AG09319 (cell line): ENCODE data around the gene UTP4.

ENCODE experiments used
- DNase-seq: peaks from one replicate; pipeline ENCODE4 v3.0.0-alpha.2; 2010; ENCODE audit warnings: low read depth; ENCODE audit errors: extremely low read depth
- TF ChIP-seq, protein P1 (sequence below): IDR thresholded peaks from 2 replicates; pipeline ENCODE4 v1.5.1; 2011; ENCODE audit warnings: low read depth, mild to moderate bottlenecking, inconsistent platforms, low read length, moderate library complexity

Gene UTP4

DNA sequence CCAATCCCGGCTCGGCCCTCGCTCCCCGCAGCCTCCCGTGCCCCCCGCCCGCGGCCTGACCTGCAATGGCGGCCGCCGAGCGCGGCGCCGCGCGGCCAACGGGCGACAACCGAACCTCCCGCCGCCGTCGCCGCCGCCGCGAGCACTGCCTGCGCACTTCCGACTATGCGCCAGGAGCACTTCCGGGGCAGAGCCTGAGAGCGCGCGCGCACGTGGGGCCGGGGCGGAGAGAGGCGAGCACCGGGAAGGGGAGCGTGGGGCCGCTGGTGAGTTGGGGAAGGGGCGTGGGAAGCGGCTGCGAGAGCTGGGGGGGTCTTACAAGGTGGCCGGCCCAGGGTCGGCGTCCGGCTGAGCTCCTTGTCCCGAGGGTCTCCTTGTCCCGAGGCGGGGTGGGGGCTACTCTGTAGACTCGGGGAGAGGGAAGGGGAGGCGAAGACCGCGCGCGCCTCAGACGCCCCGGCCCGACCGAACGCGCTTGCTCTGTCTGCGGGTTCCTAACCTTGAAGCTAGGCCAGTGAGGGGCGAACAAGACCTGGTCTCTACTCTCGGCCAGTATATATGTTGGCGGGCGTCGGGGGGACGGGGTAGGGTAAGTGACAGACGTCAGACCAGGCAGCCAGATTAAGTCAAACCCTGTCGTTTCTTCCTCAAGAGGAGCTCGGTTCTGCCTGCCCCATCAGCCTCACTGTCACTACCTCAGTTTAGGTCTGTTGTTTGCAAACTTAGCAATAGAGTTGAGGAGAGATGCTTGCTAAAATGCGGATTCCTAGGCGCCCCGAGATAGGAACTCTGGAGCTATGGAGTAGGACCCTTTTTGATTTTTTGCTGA lies at the start of gene UTP4, which contains the start of gene CHTF8:
Gene UTP4, plus strand, starts transcription at position 226 of the 829 bp plus-strand sequence. CDS start 811 bp downstream, outside the sequence.
Gene CHTF8, minus strand, starts transcription at position 165 of the 829 bp plus-strand sequence. CDS start 11,130 bp downstream, outside the sequence.
- TF ChIP-seq, protein P1, sequence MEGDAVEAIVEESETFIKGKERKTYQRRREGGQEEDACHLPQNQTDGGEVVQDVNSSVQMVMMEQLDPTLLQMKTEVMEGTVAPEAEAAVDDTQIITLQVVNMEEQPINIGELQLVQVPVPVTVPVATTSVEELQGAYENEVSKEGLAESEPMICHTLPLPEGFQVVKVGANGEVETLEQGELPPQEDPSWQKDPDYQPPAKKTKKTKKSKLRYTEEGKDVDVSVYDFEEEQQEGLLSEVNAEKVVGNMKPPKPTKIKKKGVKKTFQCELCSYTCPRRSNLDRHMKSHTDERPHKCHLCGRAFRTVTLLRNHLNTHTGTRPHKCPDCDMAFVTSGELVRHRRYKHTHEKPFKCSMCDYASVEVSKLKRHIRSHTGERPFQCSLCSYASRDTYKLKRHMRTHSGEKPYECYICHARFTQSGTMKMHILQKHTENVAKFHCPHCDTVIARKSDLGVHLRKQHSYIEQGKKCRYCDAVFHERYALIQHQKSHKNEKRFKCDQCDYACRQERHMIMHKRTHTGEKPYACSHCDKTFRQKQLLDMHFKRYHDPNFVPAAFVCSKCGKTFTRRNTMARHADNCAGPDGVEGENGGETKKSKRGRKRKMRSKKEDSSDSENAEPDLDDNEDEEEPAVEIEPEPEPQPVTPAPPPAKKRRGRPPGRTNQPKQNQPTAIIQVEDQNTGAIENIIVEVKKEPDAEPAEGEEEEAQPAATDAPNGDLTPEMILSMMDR, result no peak
- DNase-seq, result peak; percentile 40

DNA sequence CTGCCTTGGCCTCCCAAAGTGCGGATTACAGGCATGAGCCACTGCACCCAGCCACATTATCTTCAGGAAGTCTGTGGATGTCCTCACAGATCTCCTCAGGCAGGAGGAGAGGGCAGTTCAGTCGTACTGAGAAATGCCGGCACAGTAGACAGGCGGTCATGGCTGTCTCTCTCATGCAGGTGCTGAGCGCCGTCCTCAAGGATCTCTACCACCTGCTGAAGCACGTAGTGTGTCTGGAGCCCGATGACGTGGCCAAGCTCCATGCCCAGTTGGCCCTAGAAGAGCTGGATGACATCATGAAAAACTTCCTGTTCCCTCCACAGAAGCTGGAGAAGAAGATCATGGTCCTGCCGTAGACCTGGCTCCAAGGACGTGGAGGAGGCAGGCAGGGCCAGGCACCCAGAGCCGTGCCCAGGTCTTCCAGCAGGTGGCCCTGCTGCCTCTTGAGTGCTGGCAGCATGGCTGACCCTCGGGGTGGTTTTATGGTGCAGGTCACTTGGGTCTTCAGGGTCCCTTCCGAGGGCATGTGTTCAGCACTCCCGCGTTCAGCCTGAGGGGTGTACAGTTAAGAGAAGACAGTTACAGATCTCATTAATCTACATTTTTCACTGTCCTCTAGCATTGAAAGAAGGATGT lies 49.0 kb upstream of the UTP4 start:
- DNase-seq, result no peak
- TF ChIP-seq, protein P1, result no peak

DNA sequence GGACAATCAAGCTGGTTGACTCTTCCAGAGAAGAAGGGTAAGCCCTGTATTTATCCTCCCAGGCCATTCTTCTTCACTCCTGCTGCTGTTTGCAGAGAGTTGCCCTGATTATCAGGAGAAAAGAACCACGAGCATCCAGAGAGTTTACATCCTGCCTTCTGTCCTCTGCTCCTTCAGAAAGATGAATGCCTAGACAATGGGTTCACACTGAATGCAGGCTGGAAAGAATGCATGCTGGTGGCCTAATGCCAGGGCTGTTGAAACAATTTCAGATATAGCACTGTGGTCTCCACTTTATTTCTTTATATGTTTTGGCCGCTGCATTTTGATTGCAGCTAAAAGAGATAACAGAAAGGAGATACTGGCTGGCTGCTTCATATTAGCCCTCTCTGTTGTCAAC lies 48.2 kb upstream of the UTP4 start:
- DNase-seq, result no peak
- TF ChIP-seq, protein P1, result no peak

DNA sequence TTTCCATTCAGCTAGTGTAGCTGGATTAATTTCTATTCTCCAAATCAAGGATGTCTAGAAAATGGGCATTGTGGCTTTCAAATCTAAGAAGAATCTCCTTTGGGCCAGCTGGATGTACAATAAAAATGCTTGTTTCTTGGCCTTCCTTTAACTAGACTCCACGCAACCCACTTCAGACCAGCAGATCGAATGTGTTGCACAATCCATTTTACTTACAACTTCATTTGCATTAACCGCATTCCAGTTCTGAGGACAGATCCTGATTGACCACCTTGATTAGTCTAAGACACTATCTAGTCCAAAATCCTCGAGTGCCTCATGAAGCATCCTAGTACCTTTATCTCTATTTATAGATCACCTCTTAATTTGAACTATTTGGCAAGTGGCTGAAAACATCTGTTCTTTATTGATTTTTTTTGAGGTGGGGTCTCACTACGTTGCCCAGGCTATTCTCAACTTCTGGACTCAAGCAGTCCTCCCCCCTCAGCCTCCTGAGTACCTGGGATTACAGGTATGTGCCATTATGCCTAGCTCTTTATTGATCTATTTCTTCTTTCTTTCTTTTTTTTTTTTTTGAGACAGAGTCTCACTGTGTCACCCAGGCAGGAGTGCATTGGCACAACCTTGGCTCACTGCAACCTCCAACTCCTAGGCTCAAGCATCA lies 47.3 kb upstream of the UTP4 start:
- DNase-seq, result no peak
- TF ChIP-seq, protein P1, result no peak

DNA sequence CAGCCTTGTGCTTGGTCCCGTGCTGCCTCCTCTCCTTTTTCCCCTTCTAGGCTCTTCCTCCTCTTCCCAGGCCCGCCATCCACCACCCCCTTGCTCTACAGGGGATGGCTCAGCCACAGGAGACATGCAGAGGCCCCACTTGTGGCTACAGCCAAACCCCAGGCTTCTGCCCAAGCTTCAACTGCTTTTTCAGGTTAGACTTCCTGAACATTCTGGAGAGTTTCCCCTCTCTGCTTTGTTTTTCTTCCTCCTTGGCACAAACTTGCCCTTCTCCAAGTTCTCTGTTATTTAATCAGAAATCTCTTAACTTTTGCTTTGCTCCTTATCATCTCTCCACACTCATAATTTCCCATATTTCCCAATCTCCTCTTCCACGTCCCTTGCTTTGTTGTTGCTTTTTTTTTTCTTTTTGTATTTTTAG lies 45.3 kb upstream of the UTP4 start:
- no peak for DNase-seq
- TF ChIP-seq, protein P1, result no peak

DNA sequence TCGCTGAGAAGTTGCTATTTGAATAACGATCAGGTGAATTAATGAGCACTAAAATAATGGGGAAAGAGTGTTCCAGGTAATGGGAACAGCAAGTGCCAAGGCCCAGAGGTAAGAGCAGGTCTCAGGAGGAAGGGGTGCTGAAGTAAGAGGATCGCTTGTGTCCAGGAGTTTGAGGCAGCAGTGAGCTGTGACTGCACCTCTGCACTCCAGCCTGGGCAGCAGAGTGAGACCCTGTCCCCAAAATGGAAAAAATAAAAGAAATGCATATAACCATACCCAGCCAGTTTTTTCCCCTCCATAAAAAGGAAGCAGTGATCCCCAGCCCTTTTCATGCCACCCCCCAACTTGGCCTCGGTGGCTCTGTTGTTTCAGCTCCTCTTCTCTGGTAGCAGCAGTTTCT lies 43.8 kb upstream of the UTP4 start:
- TF ChIP-seq, protein P1, result no peak
- no peak for DNase-seq
